Duodenal mucosa (tissue), 2 donors: ENCODE data around the gene MYO5A.

Source experiments
- H3K27ac ChIP-seq: one replicate; pipeline ENCODE4 v1.7.0; 2013; ENCODE audit warnings: low read depth, low read length
- H3K27me3 ChIP-seq, 2 donors: one replicate each; pipeline ENCODE4 v1.7.0; 2013; ENCODE audit warnings: low read length in 2 of 2, control low read depth in 1 of 2; ENCODE audit not compliant: insufficient read depth in 2 of 2, control insufficient read depth in 1 of 2
- H3K36me3 ChIP-seq, 2 donors: one replicate each; pipeline ENCODE4 v1.7.0; 2013; ENCODE audit warnings: low read length in 2 of 2, control low read depth in 1 of 2; ENCODE audit not compliant: insufficient read depth in 2 of 2, control insufficient read depth in 1 of 2
- H3K4me1 ChIP-seq, 2 donors: one replicate each; pipeline ENCODE4 v1.7.0; 2013; ENCODE audit warnings: low read length in 2 of 2, control low read depth in 1 of 2; ENCODE audit not compliant: insufficient read depth in 2 of 2, control insufficient read depth in 1 of 2
- H3K4me3 ChIP-seq, 2 donors: one replicate each; pipeline ENCODE4 v1.7.0; 2013; ENCODE audit warnings: low read length in 2 of 2, low read depth in 1 of 2
- H3K9ac ChIP-seq, 2 donors: one replicate each; pipeline ENCODE4 v1.7.0; 2013; ENCODE audit warnings: low read length in 2 of 2, low read depth in 1 of 2
- H3K9me3 ChIP-seq, 2 donors: one replicate each; pipeline ENCODE4 v1.7.0; 2013; ENCODE audit warnings: low read length in 2 of 2, control low read depth in 1 of 2; ENCODE audit not compliant: control insufficient read depth in 1 of 2

MYO5A gene

GRCh38 chr15:52258461-52258860 lies 270.2 kb downstream of the MYO5A start:
- peaks cover 0 to 38% of the 10 kb centered on the region in 2 donors for H3K36me3 ChIP-seq
- H3K27ac ChIP-seq = no peak overlapping the region
- no peak overlapping the region for H3K4me3 ChIP-seq
- H3K9ac ChIP-seq = no peak overlapping the region
- peaks cover 14 to 18% of the 10 kb centered on the region in 2 donors for H3K4me1 ChIP-seq
- no peaks in the 10 kb centered on the region for H3K27me3 ChIP-seq
- H3K9me3 ChIP-seq = no peaks in the 10 kb centered on the region

DNA sequence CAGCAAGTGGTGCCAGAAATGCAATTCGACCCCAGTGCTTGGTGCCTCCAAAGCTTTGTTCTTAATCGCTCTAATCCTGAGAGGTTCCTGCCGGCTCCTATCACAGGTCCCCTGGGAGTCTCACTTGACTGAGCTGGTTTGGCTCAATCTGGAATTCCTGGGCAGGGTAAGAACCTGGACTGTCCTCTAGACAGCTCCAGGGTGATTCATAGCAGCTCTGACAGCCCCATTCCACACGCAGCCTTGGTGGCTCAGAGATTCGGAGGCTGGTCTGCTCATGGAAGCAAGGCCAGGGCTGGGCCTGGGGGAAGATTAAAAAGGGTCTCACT lies 271.0 kb downstream of the MYO5A start:
- no peak overlapping the region for H3K27ac ChIP-seq
- peaks cover 0 to 40% of the 10 kb centered on the region in 2 donors for H3K36me3 ChIP-seq
- H3K27me3 ChIP-seq = no peaks in the 10 kb centered on the region
- no peaks in the 10 kb centered on the region for H3K9me3 ChIP-seq
- no peak overlapping the region for H3K4me3 ChIP-seq
- no peak overlapping the region for H3K9ac ChIP-seq
- H3K4me1 ChIP-seq = peaks cover 14 to 15% of the 10 kb centered on the region in 2 donors
